NCI-H2029 (cell line): Measurements from ENCODE around the gene HOXB8.

ENCODE experiments used
- DNase-seq: peaks from one replicate; lab custom pipeline; 2025; lab: John Stamatoyannopoulos, UW

HOXB8 gene

DNA sequence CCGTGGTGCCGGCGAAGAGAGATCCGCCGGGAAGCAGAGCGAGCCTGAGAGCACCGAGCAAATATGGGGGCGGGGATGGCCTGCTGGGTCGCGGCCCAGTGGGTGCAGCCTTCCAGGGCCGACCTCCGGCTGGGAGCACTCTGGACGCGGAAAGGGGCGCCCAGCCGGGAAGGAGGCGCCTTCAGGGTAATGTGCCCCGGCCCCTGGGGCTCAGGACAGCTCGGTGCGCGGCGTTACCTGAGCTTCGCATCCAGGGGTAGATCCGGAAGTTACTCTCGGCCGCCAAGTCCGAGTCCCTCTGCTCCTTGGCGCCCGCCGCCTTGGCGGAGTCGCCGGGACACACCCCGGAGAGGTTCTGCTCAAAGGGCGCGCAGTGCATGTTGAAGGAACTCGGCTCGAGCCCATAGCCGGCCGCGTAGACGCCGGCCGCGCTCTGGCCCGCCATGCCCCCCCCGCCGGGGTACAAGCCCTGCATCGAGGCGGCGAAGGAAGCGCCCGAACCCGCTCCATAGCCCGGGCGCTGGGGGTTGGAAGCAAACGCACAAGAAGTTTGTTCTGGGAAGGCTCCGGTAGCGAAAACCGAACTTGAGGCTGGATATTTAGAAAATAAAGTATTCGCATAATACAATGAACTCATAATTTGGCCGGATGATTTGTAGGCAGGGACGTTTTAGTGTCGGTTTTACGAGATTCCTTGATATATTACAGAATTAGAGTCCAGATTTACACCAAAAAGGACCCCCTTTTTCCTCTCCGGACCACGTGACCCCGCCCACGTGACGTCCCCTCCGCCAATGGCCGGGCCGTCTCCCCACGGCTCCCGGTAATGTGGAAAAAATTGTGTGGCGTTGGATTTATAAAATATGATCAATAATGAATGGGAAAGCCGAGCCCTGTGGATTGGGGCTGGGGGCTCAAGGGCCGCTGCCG, 4.5 kb downstream of the HOXB8 start, which contains the start of gene HOXB7:
Gene HOXB7 (minus strand): TSS at position 736 of the 930 bp plus-strand sequence. CDS start 99 bp downstream, at position 637.
- peak; percentile 61 for DNase-seq

DNA sequence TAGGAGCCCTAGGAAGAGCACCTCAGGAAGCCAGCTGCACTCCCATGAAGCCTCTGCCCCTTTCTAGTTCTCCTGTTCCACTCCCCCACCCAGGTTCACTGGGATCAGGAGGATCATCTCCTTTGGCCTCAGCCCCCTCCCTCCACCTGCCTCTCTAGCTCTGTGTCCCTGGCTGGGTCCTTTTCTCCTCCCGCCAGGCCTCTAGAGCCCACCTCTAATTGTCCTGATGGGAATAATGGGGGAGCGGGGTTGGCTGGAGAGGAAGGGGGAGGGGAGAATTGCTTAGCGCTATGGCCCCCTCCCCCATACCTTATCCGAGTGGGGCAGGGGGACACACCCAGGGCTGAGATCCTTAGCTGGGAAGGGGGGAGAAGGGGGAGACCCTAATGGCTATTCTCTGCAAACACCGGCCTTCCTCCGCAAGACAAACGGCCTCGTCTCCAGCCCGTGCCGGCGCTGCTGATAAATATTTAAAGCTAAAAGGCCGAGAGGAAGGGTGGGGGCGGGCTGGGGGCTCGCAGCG, 5.3 kb downstream of the HOXB8 start:
- no peak for DNase-seq

DNA sequence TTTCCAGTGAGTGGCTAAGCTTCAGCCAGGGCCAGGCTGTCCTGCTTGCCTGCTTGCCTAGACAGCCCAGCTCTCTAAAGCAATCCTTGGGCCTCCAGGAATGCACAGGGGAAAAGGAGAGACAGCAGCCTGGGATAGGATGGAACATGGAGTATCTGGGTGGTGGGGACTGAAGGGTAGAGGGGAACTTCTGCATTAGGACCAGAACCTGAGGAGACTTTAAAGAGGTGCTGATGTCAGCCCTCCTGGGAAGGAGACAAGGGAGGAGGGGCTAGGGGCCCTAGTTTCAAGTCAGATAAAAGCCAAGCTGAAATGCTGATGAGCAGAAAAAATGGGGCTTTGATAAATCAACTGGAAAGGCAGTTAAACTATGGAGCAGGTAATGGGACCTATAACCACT, 6.1 kb downstream of the HOXB8 start:
- no peak for DNase-seq

DNA sequence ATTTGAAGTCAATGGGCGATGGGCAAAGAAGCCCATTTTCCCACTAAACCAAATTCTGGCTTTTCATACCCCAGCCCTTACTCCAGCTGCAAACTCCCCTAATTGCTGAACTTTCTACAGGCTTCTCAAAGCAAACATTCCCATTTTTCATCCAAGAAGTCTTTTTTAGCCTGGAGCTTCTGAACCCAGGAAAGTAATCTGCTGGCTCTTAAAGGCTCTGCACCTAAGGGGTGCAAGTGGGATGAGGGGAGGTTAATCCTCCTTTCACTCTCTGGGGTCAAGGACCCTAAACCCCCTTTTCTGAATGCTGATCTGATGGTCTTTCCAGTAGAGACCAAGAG, 6.6 kb downstream of the HOXB8 start:
- no peak for DNase-seq

DNA sequence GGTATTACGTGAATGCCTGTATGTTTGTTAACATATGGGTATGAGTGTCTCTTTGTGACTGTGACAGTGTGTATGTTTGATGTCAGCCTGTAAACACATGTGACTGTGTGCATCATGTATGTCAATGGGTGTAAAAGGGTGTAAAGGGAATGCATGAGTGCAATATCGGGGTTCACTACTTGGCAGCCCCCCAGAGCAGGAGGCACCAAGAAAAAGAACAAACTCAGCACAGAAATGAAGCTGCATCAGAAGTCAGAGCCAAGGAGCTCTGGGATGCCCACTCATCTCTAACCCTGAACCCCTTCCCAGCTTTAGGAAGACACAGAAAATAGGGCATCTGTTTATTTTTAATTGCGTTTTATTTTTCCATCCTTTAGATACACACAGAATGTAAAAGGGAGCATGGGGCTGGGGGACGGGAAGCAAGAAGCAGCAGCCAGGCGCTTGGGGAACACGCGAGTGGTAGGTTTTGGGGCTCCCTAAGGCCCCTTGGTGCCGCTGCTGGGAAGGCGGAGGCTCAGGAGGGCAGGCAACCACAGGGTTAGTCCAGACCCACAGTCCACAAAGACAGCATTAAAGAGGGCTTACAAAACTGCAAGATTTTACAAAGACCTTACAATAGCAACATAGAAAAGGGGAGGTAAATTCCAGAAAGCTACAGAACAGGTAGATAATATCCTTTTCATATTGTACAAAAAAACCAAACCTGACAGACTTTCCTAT, 8.0 kb downstream of the HOXB8 start:
- DNase-seq = no peak

DNA sequence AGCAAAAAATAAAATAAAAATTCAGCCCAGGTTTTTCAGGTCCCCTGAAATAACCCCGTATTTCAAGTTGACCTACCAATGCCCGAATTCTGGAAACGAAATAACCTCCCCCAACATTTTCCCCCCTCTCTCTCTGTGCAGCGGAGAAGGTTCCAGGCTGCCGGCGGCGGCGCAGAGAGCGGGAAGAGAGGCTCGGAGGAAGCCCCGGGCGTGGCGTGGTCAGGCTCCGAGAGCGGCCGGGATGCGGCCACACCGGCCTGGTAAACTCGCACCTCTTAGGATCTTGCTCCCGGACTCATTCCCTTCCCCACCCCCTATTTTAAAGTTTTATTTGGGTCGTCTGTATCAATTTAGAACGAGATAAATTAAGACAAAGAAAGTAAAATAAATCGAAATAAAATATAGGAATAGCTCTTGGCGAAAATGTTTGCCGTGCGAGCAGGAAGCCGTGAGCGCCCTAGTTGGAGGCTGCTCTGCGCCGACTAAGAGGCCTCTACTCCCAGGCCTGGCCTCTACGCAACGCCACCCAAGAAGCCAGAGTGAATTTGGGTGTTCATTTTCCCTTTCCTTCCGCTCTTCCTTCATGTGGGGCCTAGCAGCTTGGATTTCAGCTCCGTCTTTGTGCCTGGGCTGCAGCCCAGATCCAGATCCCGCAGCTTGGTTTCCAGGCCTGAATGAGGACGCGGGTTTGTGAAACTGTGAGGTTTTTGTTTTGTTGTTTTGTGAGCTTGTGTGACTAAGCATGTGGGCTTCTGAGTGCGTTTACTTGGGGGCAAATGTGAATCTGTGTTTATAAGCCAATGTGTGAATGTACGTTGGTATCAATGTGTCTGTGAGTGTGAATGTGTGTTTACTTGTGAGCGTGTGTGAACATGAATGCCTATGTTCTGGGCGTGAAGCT, 8.9 kb downstream of the HOXB8 start:
- no peak for DNase-seq

DNA sequence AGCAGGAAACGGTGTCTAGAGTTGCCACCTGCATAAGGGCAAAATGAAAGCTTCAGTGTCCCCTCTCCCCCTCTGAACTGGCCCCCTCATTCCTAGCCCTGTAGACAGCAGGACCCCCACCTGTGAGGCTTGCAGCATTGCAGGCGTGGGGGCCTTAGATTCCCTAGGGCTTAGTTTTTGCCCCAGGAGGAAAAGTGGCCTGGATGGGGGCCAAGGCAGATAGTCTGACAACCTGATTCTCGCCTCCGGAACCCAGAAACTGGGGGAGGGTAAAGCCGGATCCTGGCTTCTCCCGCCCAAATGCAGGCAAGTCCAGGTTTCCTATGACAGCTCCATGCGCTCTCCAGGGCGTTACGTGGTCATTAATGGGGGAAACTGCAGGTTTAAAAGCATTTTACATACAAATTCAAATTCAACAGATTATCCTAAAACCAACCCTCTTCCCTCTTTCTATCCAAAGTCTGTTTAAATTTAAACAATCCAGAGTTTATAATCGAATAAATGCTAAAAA, 9.6 kb downstream of the HOXB8 start:
- DNase-seq = no peak

DNA sequence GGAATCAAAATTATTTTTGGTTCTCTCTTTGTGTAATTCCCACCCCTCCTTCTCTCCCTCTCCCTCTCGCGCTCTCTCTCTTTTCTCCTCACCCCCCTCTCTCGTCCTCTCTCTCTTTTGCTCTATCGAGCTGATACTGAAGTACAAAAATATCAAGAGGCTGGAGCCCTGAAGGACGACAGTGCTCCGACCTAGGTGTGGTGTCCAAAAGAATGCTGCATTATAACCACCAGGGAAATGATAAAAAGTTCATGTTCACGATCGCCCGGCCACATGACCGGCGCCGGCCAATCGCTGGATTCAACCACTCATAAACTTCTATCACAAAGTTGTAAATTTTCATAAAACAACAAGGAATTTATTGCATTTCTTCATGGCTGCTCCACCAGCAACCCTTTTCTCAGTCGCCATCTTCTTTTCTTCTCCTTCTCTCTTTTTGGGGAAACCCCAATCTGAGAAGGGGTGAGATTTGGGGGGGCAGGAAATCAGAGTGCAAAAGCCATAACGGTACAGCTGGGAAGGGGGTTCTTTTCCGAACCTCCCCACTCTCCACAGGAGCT, 10.2 kb downstream of the HOXB8 start, which contains the start of gene HOXB6:
Gene HOXB6 (minus strand): TSS at position 217 of the 560 bp plus-strand sequence. CDS start 6,836 bp downstream, outside the sequence.
- DNase-seq = no peak

DNA sequence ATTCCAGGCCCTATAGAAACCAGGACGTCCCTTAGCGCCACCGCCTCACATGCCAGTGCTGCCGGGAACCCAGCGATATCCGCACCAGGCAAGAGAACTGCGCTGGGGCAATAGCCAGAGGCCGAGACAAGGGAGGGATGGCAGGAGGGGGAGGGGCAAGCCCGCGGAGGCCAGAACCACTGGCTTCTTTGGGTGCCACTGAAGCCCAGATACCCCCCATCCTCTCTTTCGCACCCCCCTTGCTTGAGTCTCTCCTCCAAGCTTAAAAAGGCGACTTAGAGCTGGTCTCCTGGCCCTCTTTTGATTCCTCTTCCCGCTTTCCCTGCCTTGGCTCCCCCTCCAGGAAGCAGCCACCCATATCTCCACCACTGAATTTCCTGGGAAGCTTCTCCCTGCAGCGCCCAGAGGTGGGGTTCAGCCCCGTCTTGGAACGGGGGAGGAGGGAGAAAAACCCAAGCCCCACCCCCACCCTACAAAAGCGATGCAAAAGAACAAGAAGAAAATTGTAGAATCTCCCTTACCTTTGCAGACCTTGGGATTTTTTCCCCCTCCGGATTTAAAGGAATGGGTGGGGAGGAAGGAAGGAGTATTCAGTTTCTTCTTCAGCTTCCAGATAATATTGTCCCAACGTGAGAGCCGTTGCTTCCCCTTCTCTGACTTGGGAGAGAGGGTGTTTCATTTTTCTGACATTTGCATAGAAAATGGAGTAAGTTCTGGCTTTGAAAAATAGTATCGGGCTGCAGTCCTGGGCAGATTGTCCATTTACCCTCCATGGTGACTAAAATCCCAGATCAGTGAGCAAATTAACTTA, 10.9 kb downstream of the HOXB8 start:
- no peak for DNase-seq

DNA sequence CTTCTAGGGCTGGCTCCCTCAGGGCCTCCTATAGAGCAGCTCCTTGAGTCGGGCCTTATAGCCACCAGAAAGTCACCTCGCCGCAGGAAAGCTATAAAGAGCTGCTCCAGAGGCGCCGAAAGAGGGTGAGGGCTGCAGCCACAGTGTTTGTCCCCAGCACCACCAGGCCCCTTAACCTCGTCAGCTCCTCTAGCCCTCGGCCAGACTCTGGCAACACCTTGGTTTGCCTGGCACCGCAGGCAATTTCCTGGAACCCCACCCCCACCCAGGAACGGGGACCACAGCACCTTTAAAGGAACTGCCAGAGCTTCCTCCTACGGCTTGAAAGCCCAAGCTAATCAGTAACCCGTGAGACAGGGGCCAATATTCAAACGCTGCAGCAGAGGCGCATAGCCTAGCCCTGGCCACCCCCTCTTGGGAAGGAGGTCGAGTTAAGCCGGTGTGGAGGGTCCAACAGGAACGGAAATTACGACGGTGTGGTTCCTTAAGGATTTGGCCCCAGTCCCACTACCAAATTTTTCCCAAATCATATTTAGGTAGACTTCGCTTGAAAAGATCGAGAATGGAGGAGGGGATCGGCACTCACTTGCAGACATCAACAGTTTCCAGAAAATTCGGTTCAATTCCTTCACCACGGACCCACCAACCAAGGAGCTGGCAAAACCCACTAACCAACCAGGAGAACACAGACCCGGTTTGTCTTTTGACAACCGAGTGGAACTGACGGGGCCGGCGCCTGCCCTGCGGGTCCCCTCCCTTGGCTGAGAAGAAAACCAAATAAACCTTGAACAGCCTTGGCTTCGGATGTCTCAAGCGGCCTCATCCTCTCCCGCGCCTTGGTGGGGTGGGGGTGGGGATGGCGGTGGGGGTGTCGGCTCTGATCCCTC, 13.3 kb downstream of the HOXB8 start:
- no peak for DNase-seq

DNA sequence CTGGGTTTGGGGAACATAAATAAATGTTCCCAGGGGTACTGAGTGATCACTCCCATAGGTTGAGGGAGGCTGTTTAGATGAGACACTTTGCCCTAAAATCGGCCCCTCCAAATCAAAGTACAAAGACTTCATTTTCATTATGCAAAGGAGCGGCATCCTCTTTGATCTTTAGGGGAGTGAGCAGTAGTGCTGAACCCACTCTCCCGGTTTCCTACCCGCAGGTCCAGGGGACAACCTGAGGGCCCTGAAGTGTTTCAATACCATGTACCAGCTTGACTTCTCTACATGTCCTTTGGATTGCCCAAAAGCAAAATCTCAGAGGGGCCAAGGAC, 13.9 kb downstream of the HOXB8 start:
- no peak for DNase-seq

DNA sequence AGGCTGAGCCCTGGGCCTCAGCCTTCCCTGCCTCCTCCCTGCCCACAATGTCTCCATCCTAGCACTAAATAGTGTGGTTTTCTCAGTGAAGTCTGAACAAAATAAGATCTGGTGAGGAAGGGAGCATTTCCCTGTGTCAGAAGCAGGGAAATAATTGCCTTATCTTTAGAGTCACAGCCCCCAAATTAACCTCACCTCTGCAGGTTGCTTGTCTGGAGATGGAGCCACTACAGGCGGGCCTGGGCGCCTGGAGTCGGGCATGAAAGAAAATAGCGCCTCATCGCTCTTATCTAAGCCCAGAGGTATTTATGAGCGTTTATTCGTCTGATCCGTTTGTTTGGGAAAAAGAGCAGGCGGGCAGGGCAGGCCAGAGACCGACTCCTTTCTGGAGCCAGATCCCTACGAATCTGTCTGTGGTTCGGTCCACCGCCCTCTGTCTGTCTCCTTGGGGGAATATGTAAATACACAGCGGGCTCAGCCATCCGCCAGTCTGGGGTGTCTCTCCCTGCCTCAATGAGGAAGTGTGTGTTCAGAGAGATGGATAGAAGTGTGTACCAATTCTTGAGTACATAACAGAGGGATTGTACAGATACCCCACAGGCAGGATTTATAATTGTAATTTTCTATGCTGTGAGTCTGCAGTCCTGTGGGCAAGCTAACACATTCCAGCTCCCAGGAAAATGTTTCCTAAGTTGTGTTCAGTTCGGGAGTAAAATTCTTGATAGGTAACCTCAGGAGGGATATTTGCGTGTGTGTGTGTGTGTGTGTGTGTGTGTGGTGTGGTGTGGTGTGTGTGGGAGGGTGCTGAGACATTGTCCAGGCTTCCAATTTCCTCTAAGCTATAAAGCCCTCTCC, 14.6 kb downstream of the HOXB8 start:
- DNase-seq = no peak

DNA sequence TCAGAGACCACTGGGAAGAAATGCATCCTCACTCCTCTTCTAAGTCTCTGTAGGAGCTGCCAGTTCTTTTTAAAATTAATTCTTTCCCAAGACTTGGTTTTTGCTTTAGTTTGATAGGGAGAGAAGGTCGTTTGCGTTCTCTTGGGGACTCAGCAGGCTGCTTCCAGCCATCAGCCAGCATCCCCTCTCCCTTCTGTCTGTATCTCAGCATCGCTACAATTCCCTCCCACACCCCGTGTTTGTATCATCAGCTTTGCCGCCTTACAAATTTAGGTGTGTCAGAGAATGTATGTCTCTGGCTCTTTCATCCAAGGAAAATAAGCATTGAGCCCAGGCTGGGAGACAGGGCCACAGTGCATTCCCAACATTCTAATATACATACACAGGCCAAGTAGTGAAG, 15.7 kb downstream of the HOXB8 start:
- no peak for DNase-seq

DNA sequence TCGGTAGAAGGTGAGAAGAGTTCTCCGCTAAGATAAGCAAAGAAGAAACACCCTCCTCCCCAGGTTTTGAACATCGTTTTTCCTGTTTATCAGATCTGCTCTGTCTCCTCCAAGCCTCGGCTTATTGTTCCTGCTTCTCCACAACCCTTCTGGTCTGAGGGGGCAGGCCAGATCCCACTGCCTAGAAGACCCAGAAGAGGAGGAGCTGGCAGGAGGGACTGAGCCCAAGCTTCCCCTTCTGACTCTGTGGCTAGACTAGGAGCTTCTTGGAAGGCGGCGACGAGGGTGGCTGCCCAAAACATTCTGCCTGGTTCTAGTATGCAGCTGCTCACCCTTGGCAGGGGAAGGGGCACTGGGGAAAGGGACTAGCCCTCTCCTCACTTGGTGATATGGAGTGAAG, 16.4 kb downstream of the HOXB8 start:
- no peak for DNase-seq

DNA sequence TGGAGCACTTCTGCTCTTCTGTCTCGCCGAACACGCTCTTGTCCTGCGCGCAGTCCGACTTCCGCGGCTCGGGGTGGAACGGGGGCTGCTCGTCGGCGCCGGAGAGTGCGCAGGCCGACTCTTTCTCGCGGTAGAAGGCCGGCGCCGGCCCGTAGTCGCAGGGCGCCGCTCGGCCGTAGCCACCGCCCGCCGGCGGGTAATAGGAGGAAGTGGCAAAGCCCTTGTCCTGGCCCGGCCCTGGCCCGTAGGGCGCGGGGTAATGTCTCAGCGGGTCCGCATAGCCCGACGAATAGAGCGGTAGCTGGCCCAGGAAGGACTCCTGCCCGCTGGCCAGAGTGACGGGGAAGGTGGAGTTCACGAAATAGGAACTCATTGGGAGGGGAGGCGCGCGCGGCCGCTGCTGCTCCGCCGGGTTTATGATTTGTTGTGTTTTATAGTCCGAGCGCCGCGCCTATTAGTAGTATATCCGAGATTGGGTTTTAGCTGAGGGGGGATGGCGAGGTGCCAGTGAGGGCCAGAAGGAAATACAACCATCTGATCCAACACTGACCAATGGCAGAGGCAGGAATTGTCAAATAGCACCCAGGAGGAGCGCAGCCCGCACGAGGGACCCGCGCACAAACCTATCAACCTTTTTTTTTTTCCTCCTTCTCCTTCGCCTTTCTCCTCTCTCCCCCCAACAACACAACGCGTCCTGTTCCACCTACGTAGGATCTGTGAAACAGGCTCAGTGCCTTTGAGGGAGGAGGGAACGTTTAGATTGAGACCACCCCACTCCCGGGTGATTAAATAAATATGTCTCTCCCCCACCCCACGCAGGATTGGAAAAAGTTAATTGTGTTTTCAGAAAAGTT, 17.1 kb downstream of the HOXB8 start:
- DNase-seq = peak; percentile 79

DNA sequence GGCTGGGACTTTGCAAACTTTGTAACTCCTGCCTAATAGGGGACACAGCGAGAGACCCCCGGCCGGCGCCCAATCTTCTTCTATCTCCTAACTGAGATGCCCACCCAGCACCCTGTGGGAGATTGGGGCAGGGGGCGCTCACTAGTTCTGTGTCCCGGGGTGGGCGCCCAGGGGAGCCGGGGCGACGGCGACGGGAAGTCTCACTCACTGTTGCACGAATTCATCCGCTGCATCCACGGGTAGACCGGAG, 17.6 kb downstream of the HOXB8 start:
- DNase-seq = no peak

DNA sequence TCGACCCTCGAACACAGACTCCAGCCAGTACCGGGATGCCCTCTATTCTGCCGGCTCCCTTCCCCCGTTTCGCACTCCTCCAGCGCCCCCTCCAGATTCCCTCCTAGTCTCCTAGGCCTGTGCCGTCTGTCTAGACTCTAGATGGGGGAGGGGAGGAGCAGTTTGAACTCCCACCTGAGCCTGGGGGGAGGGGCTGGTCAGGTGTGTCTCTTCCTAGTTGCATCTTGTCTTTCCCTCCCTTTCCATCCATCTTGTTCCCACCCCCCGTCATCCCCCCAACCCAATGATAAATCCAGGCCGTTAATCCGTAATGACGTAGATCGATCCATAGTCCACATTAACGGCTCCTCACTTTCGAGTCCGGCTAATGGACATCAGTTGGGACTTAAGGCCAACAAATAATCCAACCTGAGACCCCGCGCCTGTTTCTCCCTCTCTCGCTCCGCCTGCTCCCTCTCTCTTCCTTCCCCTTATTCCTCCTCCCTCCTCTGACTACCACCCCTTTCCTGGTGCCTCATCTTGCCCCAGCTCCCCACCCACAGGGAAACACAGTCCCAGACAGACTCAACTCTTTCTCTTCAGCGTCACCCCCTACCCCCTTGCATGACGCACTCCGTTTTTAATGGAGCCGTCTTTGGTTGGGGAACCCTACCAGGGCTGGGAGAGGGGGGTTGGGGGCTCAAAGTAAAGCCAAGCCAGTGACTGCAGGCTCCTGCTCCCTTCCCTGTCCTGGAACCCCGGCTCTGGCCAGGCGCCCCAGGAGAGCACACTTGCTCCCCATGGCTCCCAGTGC, 18.2 kb downstream of the HOXB8 start:
- peak; percentile 83 for DNase-seq
